ENCODE measurements around the gene LGR6. TPM values are rescaled to one million over a fixed set of nuclear protein-coding genes. Genes with fewer than 3 reads are reported as not detected.

The LGR6 gene
- total and polyA plus RNA-seq, 10 of the 15 experiments (the other 5 are each of a cell fraction or from before 2014, with no cell fraction given): not detected

DNA sequence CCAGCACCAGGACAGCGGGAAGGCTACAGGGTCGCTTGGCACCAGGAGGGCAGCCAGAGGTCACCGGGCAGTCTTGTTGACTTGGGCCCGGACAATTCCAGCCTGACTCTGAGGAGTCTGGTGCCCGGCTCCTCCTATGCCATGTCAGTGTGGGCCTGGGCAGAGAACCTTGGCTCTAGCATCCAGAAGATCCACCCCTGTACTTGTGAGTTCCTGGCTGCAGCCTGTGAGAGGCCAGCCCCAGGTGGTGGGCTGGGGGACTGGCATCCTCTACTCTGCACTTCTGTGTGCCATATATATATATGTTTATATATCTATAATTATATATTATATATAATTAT lies 21.6 kb upstream of the LGR6 start (continued):
- TF ChIP-seq CEBPB (IDR thresholded peaks at IDR 0.05; ENCODE audit: borderline replicate concordance in 1 of 2, low read depth in 2 of 2, low read length in 2 of 2): no peak
- TF ChIP-seq MYC (IDR thresholded peaks at IDR 0.05; ENCODE audit: insufficient read depth, insufficient read length, insufficient replicate concordance, low read length, severe bottlenecking): no peak
- no peak for TF ChIP-seq ZNF384 (IDR thresholded peaks at IDR 0.05; ENCODE audit: borderline replicate concordance, low read depth, low read length)
- TF ChIP-seq, protein P1, sequence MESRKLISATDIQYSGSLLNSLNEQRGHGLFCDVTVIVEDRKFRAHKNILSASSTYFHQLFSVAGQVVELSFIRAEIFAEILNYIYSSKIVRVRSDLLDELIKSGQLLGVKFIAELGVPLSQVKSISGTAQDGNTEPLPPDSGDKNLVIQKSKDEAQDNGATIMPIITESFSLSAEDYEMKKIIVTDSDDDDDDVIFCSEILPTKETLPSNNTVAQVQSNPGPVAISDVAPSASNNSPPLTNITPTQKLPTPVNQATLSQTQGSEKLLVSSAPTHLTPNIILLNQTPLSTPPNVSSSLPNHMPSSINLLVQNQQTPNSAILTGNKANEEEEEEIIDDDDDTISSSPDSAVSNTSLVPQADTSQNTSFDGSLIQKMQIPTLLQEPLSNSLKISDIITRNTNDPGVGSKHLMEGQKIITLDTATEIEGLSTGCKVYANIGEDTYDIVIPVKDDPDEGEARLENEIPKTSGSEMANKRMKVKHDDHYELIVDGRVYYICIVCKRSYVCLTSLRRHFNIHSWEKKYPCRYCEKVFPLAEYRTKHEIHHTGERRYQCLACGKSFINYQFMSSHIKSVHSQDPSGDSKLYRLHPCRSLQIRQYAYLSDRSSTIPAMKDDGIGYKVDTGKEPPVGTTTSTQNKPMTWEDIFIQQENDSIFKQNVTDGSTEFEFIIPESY (IDR thresholded peaks at IDR 0.05): no peak
- TF ChIP-seq, protein P2, sequence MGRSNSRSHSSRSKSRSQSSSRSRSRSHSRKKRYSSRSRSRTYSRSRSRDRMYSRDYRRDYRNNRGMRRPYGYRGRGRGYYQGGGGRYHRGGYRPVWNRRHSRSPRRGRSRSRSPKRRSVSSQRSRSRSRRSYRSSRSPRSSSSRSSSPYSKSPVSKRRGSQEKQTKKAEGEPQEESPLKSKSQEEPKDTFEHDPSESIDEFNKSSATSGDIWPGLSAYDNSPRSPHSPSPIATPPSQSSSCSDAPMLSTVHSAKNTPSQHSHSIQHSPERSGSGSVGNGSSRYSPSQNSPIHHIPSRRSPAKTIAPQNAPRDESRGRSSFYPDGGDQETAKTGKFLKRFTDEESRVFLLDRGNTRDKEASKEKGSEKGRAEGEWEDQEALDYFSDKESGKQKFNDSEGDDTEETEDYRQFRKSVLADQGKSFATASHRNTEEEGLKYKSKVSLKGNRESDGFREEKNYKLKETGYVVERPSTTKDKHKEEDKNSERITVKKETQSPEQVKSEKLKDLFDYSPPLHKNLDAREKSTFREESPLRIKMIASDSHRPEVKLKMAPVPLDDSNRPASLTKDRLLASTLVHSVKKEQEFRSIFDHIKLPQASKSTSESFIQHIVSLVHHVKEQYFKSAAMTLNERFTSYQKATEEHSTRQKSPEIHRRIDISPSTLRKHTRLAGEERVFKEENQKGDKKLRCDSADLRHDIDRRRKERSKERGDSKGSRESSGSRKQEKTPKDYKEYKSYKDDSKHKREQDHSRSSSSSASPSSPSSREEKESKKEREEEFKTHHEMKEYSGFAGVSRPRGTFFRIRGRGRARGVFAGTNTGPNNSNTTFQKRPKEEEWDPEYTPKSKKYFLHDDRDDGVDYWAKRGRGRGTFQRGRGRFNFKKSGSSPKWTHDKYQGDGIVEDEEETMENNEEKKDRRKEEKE (IDR thresholded peaks at IDR 0.05): no peak
- TF ChIP-seq FOS (IDR thresholded peaks at IDR 0.05; ENCODE audit: borderline replicate concordance, extremely low read depth, insufficient read length): no peak
- no peak for TF ChIP-seq ATF7 (IDR thresholded peaks at IDR 0.05; ENCODE audit: low read depth)
- TF ChIP-seq HCFC1 (IDR thresholded peaks at IDR 0.05; ENCODE audit: low read length): no peak
- no peak for TF ChIP-seq NR2C1 (IDR thresholded peaks at IDR 0.05)
- TF ChIP-seq, protein P3, sequence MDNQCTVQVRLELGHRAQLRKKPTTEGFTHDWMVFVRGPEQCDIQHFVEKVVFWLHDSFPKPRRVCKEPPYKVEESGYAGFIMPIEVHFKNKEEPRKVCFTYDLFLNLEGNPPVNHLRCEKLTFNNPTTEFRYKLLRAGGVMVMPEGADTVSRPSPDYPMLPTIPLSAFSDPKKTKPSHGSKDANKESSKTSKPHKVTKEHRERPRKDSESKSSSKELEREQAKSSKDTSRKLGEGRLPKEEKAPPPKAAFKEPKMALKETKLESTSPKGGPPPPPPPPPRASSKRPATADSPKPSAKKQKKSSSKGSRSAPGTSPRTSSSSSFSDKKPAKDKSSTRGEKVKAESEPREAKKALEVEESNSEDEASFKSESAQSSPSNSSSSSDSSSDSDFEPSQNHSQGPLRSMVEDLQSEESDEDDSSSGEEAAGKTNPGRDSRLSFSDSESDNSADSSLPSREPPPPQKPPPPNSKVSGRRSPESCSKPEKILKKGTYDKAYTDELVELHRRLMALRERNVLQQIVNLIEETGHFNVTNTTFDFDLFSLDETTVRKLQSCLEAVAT (IDR thresholded peaks at IDR 0.05): no peak
- TF ChIP-seq SIN3A (IDR thresholded peaks at IDR 0.05; ENCODE audit: low read depth, low read length): no peak
